Right atrium auricular region (tissue), 2 donors: Measurements from ENCODE around the gene BHLHE41. TPM values are rescaled to one million over a fixed set of nuclear protein-coding genes. Genes with fewer than 3 reads are reported as not detected.

Experiments
- DNase-seq: peaks from one replicate; pipeline ENCODE4 v3.0.0-alpha.2; 2019; ENCODE audit warnings: low spot score
- H3K27ac ChIP-seq, 2 donors: fragments of 200-600 bp; sonication (generic); 1 replicate in 1 of 2; 2 replicates in 1 of 2; pipeline ENCODE4 v1.5.1; 2016 to 2019
- H3K27me3 ChIP-seq, 2 donors: fragments of 200-600 bp; sonication (generic); one replicate each; pipeline versions ENCODE4 v1.5.1 to v1.6.0; 2017 to 2019
- H3K36me3 ChIP-seq: fragments of 200-600 bp; sonication (generic); one replicate; pipeline ENCODE4 v1.5.1; 2016
- H3K4me1 ChIP-seq, 2 donors: fragments of 200-600 bp; sonication (generic); one replicate each; pipeline versions ENCODE4 v1.5.1 to v1.6.0; 2017 to 2019
- H3K4me3 ChIP-seq, 2 donors: fragments of 200-600 bp; sonication (generic); 1 replicate in 1 of 2; 2 replicates in 1 of 2; pipeline ENCODE4 v1.5.1; 2017 to 2019; ENCODE audit warnings: mild to moderate bottlenecking in 1 of 2, moderate library complexity in 1 of 2
- H3K9me3 ChIP-seq, 2 donors: fragments of 200-600 bp; sonication (generic); one replicate each; pipeline ENCODE4 v1.5.1; 2019
- total RNA-seq, 2 donors: library from RNA; depleted of rRNA; stranded (reverse); fragments of >200 nt; gene quantifications; one replicate each; pipeline ENCODE4 v1.1.0, GENCODE V29; 2016
- TF ChIP-seq, protein P1 (sequence below), 2 donors: fragments of 200-600 bp; sonication (generic); IDR thresholded peaks; one replicate each; pipeline ENCODE4 v1.5.1; 2019; ENCODE audit warnings: antibody characterized with exemption in 2 of 2

BHLHE41 gene
- total RNA-seq, 2 donors from 2014 or later, result 13.4 to 15.0 TPM

GRCh38 chr12:26080911-26081310 lies 43.9 kb downstream of the BHLHE41 start:
- Histone ChIP-seq H3K4me1 (no peaks in the 10 kb centered on the region), H3K27me3 (no peaks in the 10 kb centered on the region), H3K9me3 (no peaks in the 10 kb centered on the region), H3K36me3 (no peaks in the 10 kb centered on the region), H3K4me3 (no peak overlapping the region), H3K27ac (no peak overlapping the region)
- DNase-seq, result no peak
- TF ChIP-seq, protein P1, sequence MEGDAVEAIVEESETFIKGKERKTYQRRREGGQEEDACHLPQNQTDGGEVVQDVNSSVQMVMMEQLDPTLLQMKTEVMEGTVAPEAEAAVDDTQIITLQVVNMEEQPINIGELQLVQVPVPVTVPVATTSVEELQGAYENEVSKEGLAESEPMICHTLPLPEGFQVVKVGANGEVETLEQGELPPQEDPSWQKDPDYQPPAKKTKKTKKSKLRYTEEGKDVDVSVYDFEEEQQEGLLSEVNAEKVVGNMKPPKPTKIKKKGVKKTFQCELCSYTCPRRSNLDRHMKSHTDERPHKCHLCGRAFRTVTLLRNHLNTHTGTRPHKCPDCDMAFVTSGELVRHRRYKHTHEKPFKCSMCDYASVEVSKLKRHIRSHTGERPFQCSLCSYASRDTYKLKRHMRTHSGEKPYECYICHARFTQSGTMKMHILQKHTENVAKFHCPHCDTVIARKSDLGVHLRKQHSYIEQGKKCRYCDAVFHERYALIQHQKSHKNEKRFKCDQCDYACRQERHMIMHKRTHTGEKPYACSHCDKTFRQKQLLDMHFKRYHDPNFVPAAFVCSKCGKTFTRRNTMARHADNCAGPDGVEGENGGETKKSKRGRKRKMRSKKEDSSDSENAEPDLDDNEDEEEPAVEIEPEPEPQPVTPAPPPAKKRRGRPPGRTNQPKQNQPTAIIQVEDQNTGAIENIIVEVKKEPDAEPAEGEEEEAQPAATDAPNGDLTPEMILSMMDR (IDR thresholded peaks at IDR 0.05), result no peak

- H3K4me3 ChIP-seq, result no peak overlapping the region
- H3K4me1 ChIP-seq, result no peaks in the 10 kb centered on the region
- no peaks in the 10 kb centered on the region for H3K9me3 ChIP-seq
- H3K27ac ChIP-seq, result no peak overlapping the region
- TF ChIP-seq, protein P1 (IDR thresholded peaks at IDR 0.05), result no peak
- no peaks in the 10 kb centered on the region for H3K27me3 ChIP-seq
- DNase-seq, result no peak
- H3K36me3 ChIP-seq, result no peaks in the 10 kb centered on the region
Observed at GRCh38 chr12:26077915-26078702, 46.7 kb downstream of the BHLHE41 start.

Other genes starting within 250 kb of the BHLHE41 start
- gene RASSF8, start 166.4 kb downstream of the BHLHE41 start, total RNA-seq, result 10 to 100 TPM; 44.4 to 67.4 TPM
- 10 to 100 TPM; 52.4 to 61.1 TPM for gene SSPN, start 70.5 kb upstream of the BHLHE41 start, total RNA-seq